Stimulated activated CD8-positive, alpha-beta memory T cell treated with anti-CD3 and anti-CD28 coated beads, Interleukin-15, amount 100 ng/mL, for 24 hours (primary cell): ENCODE measurements around the gene SMARCD1.

ENCODE experiments used
- DNase-seq: peaks from one replicate; pipeline ENCODE4 v3.0.0-alpha.2; 2020; ENCODE audit warnings: low read depth

Gene SMARCD1

DNA sequence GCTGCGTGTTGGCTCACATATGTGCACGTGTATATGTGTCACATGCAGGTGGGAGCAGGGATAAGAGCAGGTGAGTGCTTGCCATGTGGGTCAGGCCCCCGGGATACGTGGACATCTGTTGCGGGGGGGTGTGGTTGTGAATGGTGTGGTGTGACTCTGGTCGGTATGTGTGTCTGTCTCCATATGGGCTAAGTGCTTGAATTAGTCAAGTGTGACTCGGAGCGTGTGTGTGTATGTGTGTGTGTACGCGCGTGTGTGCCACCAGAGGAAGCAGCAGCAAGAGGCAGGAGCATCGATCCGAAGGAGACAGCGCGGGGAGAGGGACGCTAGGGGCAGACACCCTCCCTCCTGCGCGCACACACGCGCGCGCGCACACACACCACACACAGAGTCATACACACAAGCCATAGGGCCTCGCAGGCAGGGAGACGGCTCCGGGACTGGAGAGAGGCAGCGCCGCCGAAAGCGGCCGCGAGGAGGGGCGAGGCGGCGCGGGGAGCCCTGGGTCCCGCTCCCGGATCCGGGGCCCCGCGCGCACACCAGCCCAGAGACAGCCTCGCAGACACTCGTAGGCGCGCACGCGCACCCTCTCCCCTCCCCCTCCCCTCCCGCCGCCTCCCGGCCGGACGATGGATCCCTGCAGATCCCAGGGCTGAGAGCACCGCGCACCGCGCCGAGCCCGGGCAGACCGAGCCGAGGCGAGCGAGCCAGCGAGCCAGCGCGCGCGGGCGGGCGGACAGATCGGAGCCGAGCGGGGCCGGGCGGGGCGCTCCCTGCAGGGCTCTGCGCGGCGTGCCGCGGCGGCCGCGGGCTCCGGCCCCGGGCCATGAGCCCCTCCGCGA, 27.9 kb upstream of the SMARCD1 start, which contains the start of gene ASIC1:
TSS of gene ASIC1 (plus strand) at position 597 of the 842 bp plus-strand sequence. CDS start 1,171 bp downstream, outside the sequence.
- no peak for DNase-seq

DNA sequence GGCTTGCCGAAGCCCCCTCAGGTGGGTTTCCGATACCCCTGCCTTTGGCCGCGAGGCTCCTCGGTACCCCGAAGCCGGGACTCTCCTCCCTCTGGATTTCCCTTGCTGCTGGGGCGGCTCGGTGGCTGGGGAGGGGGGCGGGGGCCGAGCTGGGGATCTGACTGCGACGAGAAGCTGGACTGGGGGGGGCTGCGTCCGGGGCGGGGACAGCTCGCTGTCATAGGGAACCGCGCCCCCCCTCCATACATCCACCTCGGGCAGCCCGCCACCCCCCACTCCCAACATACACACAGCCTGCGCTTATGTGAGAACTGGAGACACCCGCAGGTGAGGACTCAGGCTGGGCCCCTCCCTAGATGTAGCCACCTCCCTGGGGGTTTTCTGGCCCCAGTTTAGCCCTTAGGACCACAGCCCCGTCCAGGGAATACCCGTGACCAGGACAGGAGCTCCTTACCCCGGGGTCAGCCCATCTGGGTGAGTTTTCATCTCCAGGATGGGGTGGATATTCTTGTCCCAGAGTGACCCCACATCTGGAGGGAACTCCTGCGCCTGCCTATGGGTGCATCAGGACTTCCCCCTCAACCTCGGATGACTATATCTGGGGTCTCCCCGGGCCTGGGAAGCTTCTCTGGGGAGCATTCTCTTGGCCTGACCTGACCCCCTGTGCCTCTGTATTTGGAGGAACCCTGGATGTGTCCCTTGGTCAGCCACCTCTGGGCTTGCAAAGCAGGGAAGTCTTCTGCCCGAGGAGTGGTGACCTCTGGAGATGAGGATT, 27.1 kb upstream of the SMARCD1 start:
- DNase-seq = no peak

DNA sequence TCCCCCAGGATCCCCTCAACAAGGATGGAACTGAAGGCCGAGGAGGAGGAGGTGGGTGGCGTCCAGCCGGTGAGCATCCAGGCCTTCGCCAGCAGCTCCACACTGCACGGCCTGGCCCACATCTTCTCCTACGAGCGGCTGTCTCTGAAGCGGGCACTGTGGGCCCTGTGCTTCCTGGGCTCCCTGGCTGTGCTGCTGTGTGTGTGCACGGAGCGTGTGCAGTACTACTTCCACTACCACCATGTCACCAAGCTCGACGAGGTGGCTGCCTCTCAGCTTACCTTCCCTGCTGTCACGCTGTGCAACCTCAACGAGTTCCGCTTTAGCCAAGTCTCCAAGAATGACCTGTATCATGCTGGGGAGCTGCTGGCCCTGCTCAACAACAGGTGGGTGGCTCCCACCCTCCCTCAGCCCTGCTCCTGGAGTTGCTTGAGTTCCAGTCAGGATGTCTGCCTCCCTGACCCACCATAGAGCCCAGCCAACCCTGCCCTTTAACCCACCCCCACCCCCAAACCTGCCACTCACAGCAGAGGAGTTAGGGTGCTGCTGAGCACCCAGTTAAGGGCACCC, 26.3 kb upstream of the SMARCD1 start:
- no peak for DNase-seq

DNA sequence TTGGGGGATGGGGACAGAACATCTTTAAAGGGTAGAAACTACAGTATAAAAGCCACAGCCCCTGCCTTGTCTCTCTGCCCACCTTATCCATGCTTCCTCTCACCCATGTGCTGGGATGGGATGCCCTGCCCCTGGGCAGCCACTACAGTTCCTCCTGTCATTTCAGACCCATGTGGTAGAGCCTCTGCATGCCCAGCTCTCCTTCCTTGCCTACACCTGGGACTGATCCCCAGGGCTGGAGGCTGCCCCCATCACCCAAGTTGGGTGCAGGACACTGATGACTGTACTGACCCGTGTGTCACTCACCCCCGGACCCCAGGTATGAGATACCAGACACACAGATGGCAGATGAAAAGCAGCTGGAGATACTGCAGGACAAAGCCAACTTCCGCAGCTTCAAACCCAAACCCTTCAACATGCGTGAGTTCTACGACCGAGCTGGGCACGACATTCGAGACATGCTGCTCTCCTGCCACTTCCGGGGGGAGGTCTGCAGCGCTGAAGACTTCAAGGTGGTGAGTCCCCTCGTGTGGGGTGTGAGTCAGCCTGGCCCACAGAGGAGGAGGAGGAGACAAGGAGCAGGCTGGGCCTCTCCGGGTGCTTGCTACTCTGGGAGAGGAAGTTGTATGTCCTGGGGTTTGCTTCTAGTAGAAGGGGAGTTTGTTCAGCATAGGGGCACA, 25.6 kb upstream of the SMARCD1 start:
- DNase-seq = no peak

DNA sequence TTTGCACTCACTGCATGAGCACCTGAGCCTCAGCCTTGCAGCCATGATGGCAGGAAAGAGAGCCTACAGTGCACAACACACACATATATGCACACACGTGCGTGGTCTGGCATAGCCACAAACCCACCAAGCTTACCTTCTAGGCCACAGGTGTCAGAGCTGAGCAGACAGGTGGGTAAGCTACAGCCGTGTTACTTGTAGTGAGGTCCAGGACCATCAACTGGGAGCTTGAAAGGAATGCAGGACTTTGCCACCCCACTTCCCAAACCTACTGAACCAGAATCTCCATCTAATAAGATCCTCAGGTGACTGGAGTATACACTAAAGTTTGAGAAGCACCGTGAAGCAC, 25.0 kb upstream of the SMARCD1 start:
- no peak for DNase-seq

DNA sequence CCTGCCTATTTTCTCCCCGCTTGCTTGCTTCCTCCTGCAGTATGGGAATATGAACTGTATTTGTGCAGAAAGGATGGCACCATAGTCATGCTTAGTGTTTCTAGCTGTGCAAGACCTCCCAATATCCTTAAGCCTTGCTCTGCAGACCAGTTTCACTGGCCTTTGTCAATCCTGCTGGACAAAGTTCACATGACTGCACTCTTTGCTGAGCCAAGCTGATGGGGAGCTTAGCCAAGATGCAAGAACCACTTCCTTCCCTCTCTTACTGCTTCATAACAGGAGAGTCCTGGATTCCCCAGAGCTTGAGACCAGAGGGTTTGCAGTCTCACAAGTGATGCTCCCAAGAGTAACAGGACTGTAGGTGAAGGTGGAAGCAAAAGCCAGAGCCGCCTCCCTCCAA, 24.0 kb upstream of the SMARCD1 start:
- no peak for DNase-seq

DNA sequence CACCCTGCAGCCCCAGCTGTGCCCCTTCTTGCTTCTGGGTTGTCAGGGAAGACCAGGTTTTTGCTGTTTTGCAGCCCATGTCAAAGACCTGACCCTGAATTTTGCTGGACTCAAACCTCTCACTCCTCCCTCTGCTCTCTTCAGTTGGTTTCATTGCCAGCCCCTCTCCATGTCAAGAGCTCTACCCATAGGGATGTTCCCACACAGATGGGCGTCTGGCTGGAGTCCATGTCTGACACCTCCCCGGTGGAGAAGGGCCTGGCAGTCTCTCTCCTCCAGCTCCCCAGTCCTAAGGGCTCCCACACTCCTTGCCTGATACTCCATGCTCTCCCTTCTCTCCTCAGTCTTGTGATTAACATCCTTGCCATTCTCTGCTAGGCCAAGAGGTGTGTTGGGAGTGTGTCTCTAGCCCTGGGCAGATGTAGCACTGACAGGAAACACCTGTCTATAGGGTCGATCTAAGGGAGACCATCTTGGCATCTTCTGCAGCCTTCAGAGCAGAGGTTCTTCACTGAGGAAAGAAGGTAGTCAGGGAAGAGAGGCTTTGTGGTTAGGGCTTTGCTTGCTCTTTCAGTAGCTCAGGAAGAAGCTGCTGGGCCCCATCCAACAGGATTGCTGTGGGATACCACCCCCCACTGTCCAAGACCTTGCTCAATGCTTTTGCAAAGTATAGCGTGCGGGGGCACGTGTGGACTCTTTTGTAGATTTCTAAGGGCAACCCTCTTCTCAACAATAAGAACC, 23.0 kb upstream of the SMARCD1 start:
- DNase-seq = no peak

DNA sequence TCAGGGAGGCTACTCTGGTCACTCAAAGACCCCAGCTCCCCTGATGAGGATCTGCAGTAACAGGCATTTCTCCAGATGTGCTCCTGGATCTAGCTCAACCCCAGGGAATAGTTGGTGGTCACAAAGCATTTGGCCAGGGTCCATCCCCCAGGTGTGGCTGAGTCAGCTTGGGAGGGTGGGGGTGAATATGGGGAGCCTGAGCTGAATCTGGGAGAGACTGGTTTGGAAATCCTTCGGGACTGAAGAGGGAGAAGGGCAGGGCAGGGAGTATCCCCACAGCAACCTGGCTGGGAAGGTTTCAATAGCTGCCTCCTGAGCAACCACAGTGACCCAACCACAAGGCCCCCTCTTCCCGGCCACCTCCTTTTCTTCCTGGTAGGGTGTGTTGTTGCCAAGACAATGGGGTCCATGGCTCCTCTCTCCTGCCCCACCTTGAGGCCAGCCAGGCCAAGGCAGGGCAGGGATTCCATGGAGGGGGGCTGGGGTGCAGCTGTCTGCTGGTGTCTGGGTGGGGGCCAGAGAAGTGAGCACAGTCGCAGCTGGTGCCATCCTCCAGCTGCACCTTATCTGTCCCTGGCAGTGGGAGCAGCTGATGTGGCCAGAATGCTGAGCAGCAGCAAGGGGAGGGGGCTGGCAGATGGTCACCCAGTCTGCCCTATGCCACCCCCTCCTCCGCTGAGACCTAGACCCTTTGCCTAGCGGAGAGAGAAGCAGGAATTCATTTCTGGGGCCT, 22.2 kb upstream of the SMARCD1 start:
- DNase-seq = no peak

DNA sequence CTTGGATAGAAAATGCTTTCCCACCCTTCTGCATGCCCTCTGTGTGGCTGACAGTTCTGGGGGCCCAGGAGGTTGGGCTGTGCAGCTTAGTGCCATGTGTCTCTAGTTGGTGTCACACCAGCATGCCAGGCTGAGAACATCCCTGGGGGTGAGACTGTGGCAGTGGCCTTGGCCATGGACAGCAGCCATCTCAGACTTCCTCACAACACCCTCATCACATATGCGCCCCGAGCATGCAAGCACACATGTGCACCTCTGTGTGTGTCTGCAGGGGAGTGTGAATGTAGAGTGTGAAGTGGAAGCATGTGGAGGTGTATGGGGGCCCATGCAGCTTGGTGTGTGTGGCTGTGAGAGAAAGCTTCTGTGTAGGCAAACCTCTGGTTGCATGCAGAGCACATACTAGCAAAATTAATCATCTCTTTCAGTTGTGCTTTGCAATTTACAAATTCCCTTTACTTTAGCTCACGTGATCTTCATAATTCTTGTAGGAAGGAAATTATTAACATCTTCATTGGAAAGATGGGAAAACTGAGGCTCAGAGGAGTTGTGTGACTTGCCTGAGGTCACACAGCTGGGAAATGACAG, 19.3 kb upstream of the SMARCD1 start:
- no peak for DNase-seq

DNA sequence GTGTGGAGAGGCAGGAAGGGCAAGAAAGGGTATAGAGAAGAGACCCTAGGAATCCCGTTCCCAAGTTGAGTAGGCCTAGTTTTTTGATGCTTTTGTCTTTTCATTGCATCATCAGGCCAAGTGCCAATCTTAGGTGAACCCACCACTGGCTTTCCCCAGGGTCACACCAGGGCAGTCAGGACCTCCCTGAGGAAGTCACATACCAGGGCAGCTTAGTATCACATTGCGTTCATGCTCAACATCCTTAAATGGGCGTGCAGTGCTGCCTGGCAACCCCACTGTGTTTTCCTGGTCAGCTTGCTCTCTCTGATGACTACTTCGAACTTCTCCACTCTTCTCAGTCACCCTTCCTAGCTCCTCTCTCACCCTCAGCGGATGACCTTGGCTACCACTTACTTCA, 18.7 kb upstream of the SMARCD1 start:
- DNase-seq = no peak

DNA sequence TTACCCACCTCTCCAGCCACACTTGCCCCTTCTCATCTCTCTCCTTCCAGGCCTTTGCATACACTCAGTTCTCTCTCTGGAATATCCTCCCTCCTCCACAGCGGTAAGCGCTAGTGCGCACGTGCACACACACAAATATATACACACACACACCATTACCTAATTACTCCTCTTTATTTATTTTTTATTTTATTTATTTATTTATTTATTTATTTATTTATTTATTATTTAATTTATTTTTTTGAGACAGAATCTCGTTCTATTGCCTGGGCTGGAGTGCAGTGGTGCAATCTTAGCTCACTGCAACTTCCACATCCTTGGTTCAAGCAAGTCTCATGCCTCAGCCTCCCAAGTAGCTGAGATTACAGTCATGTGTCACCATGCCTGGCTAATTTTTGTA, 16.1 kb upstream of the SMARCD1 start:
- no peak for DNase-seq

DNA sequence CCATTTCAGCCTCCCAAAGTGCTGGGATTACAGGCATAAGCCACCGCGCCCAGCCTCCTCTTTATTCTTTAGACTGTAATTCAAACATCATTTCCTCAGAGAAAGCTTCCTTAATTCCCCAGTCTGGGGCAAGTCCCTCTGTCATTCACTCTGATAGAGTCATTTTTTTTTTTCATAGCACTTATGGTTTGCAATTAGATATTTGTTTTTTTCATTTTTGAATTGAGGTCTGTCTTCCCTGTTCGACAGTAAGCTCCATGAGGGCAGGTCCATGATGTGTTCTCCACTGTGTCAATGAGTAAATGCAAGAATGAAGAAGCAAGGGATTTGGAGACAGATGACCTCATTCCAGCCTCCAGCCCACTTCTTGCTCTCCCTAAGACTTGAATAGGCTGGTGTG, 15.6 kb upstream of the SMARCD1 start:
- no peak for DNase-seq

DNA sequence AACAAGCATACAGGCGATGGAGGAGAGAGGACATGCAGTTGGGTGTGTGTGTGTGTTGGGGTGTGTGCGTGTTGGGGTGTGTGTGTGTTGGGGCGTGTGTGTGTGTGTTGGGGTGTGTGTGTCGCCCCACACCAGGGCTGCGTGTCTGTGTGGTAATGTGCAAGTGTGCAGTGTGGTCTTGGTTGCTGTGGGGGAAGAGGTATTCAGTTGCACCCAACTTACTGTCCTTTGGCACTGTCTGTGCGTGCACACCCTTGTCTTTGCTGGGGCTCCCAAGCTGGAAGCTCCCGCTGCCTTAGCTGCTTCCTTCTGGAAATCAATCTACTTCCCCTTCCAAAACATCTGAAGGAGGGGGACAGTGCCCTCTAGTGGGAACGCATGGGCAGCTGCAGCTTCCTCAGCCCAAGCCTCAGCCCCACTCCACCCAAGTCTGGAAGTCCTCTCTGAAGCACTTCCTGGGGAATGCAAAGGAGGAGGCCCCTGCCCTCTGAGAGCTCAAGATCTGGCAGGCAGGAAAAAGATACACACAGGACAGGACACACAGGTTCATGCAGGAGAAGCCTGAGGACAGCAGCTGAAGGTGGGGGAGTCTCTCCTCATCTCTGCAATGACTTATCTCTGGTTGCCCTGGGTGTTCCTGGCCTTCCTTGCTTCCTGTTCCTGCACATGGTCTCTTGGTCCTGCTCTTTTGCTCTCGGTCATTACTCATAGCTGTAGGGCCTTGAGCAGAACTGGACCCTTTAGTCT, 14.7 kb upstream of the SMARCD1 start:
- peak; percentile 34 for DNase-seq

DNA sequence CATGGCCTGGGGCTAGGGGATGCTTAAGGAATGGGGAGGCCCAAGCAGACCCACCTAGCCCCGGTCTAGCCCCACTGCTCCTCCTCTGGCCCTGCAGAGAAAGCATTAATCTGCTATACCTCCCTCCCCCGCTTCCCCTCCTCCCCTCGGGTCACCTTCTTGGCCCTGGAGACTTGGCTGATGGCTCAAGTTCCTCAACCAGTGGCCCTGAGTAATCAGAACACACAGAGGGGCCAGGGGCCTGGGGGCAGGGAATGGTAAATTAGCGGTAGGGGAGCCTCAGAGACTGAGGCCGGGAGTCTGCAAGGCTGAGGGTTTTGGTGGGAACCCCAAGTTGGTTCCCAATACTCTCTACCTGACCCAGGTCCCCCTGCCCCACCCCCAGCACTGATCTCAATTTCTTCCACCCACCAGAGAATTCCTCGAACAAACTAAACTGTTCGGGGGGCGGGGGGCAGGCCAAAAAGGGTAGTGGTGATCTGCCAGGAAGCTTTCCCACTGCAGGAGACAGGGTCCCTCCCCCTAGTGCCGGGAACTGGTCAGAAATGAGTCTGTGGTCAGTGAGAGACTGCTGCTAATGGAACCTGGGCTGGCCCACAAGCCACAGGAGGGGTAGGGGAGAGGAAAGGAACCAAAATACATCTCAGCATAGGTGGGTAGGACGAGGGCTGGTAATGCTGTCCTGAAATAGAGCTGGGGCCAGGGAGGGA, 12.8 kb upstream of the SMARCD1 start:
- DNase-seq = no peak

DNA sequence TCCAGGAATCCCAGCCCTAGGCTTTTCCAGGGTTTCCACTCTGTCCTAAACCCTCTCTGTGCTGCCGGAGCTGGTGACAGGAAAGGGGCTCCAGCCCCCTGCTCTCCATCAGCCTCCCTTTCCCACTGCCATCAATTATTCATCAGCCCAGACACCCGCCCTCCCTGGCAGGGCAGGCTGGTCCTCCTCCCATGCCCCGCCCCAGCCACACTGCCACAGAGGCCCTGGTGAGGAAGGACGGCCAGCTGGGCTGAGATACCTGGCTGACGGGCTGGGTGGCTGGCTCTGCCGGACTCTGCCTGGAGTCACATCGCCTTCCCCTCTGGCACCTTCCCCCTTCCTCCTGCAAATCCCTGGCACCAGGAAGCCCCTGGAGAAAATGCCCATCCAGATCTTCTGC, 11.9 kb upstream of the SMARCD1 start:
- DNase-seq = no peak

DNA sequence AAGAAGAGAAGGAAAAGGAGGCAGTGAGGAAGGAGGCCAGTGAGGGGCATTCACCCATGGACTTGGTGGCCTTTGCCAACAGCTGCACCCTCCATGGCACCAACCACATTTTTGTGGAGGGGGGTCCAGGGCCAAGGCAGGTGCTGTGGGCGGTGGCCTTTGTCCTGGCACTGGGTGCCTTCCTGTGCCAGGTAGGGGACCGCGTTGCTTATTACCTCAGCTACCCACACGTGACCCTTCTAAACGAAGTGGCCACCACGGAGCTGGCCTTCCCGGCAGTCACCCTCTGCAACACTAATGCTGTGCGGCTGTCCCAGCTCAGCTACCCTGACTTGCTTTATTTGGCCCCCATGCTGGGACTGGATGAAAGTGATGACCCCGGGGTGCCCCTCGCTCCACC, 11.4 kb upstream of the SMARCD1 start:
- DNase-seq = no peak

DNA sequence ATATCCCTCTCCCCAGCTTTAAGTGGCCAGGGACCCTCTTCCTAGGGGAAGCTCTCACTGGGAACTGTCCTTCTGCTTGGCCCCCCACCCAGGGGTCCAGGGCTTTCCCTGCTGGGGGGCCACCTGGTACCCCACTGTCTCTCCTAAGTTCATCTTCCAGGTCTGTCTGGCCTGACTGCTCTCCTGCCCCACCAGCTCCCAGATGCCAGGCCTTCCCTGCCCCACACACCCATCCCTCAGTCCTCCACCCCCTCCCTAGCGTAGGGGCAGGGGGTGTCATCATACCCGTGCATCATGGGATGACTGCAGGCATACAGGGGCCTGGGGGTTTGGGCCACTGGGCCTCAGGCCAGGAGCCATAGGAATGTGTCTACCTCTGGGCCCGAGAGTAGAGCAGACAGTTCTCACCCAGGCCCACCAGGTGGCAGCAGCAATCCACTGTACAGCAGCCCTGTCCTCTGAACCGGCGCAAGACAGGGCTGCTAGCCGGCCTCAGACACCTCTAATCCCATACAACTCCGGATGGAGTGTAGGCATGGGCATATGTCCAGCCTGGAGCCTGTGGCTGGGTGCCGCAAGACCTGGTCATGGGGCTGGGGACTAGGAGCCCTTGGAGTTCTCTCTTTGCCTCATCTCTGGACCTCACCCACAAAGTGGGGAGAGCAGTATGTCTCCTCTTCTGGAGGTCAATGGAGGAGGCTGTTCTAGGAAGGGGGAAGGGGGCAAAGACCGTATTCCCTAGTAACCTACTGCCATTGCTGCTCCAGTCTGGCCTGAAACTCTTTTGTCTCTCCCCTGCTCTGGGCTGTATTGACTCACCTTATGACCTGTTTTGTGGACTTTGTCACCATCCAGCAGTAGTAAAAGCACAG, 10.0 kb upstream of the SMARCD1 start:
- peak; percentile 57 for DNase-seq

DNA sequence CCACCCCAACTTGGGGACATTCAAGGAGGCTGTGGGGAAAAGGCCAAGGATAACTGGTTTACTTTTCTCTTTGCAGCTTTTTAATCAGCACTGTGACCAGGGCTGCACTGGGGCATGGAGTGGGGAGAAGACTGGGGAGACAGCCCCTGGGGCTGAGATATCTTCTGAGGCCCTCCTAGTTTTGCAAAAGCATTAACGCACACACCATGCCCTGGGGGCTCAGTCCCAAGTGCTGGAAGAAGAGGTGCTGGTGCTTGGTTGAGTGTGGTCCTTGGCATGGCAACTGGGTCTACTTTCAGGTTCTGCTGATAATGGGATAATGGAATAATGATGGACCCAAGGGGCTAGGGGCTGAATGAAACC, 9.4 kb upstream of the SMARCD1 start:
- DNase-seq = no peak
